ENCODE measurements around the gene TMUB2.

Gene TMUB2

DNA sequence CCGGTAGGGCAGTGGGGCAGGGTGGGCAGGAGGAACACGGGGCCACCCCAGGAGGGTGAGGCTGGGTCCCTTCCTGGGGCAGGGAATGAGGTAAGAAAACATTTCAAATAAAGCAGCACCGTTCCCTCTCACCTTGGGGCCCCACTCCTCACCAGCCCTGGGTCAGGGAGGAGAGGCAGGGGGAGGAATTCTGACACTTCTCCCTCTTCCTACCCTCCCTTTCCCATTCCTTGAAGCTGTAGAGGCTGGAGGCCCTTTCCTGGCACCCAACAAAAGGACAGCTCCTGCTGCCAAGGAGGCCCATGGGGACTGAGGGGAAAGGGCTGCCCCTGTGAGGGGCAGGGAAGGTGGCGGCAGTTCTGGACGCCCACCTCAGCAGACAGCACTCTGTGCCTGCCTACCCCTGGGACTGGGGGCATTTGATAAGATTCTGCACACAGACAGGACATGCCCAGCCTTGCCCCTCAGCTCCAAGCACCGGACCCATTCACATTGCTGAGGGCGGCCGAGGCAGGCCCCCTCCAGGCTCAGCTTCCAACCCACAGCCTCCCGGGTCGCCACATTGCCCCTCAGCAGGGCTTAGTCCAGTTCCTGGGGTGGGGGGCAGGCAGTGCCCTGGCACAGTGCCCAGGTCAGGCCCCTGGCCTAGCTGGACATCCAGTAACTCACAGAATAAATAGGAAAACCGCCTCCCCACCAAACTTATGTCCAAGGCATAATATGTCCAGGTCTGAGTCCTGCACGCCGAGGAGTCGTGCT is 6.7 kb downstream of the TMUB2 start:
- POLR2A ChIA-PET: no interaction called here
- H3K36me3 ChIP-seq (ENCODE audit: control insufficient read depth in 2 of 2, insufficient read depth in 1 of 2, low read length in 2 of 2): peaks cover 11 to 86% of the 10 kb centered on the region in 2 experiments; a peak in 2 of 3 replicates
- no peaks in the 10 kb centered on the region for H3K9me3 ChIP-seq (ENCODE audit: control insufficient read depth, insufficient read depth, low read depth, low read length)
- H3K4me1 ChIP-seq (ENCODE audit: control insufficient read depth, insufficient read depth, low read length): no peaks in the 10 kb centered on the region
- peak overlapping the region; percentile 71 for H3K27ac ChIP-seq (ENCODE audit: extremely low read depth, low read depth, low read length)
- no peak overlapping the region for H3K4me3 ChIP-seq (ENCODE audit: low read depth, low read length)
- CTCF ChIA-PET: interaction anchor here (1.0 to 1.9 kb wide), 2 partner anchors 10 to 138 kb away, joined by 3 to 7 read pairs; no protein-coding TSS in a partner anchor
- TF ChIP-seq KLF1 (tag by site-specific recombination; IDR thresholded peaks at IDR 0.05): no peak
- no peak for TF ChIP-seq SALL2 (tag by site-specific recombination; IDR thresholded peaks at IDR 0.05; ENCODE audit: borderline replicate concordance)
- TF ChIP-seq ZNF529 (tag by site-specific recombination; IDR thresholded peaks at IDR 0.05; ENCODE audit: insufficient replicate concordance): no peak
- TF ChIP-seq, protein P1, sequence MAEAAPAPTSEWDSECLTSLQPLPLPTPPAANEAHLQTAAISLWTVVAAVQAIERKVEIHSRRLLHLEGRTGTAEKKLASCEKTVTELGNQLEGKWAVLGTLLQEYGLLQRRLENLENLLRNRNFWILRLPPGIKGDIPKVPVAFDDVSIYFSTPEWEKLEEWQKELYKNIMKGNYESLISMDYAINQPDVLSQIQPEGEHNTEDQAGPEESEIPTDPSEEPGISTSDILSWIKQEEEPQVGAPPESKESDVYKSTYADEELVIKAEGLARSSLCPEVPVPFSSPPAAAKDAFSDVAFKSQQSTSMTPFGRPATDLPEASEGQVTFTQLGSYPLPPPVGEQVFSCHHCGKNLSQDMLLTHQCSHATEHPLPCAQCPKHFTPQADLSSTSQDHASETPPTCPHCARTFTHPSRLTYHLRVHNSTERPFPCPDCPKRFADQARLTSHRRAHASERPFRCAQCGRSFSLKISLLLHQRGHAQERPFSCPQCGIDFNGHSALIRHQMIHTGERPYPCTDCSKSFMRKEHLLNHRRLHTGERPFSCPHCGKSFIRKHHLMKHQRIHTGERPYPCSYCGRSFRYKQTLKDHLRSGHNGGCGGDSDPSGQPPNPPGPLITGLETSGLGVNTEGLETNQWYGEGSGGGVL (tag by site-specific recombination; IDR thresholded peaks at IDR 0.05): peak; percentile 90
- no peak for TF ChIP-seq ZNF426 (tag by site-specific recombination; IDR thresholded peaks at IDR 0.05)
- no peak for TF ChIP-seq KLF10 (tag by site-specific recombination; IDR thresholded peaks at IDR 0.05)
- no peak for TF ChIP-seq ZEB2 (tag by site-specific recombination; IDR thresholded peaks at IDR 0.05)
- TF ChIP-seq ZNF600 (tag by site-specific recombination; IDR thresholded peaks at IDR 0.05): peak; percentile 30; the same call in 1 of the 2 replicates
- TF ChIP-seq, protein P2, sequence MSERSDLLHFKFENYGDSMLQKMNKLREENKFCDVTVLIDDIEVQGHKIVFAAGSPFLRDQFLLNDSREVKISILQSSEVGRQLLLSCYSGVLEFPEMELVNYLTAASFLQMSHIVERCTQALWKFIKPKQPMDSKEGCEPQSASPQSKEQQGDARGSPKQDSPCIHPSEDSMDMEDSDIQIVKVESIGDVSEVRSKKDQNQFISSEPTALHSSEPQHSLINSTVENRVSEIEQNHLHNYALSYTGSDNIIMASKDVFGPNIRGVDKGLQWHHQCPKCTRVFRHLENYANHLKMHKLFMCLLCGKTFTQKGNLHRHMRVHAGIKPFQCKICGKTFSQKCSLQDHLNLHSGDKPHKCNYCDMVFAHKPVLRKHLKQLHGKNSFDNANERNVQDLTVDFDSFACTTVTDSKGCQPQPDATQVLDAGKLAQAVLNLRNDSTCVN (tag by site-specific recombination; optimal IDR thresholded peaks at IDR 0.05): no peak
- no peak for TF ChIP-seq ZSCAN23 (tag by site-specific recombination; IDR thresholded peaks at IDR 0.05)
- TF ChIP-seq, protein P3, sequence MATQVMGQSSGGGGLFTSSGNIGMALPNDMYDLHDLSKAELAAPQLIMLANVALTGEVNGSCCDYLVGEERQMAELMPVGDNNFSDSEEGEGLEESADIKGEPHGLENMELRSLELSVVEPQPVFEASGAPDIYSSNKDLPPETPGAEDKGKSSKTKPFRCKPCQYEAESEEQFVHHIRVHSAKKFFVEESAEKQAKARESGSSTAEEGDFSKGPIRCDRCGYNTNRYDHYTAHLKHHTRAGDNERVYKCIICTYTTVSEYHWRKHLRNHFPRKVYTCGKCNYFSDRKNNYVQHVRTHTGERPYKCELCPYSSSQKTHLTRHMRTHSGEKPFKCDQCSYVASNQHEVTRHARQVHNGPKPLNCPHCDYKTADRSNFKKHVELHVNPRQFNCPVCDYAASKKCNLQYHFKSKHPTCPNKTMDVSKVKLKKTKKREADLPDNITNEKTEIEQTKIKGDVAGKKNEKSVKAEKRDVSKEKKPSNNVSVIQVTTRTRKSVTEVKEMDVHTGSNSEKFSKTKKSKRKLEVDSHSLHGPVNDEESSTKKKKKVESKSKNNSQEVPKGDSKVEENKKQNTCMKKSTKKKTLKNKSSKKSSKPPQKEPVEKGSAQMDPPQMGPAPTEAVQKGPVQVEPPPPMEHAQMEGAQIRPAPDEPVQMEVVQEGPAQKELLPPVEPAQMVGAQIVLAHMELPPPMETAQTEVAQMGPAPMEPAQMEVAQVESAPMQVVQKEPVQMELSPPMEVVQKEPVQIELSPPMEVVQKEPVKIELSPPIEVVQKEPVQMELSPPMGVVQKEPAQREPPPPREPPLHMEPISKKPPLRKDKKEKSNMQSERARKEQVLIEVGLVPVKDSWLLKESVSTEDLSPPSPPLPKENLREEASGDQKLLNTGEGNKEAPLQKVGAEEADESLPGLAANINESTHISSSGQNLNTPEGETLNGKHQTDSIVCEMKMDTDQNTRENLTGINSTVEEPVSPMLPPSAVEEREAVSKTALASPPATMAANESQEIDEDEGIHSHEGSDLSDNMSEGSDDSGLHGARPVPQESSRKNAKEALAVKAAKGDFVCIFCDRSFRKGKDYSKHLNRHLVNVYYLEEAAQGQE (tag by site-specific recombination; IDR thresholded peaks at IDR 0.05): 0 out of 2 replicates have a peak, but pooled peaks have one; percentile 16
- TF ChIP-seq SCRT2 (tag by site-specific recombination; IDR thresholded peaks at IDR 0.05): no peak
- no peak for TF ChIP-seq ZNF843 (tag by site-specific recombination; IDR thresholded peaks at IDR 0.05)
- TF ChIP-seq ZNF341 (tag by site-specific recombination; IDR thresholded peaks at IDR 0.05; ENCODE audit: low read depth): peak; percentile 56; the same call in 1 of the 2 replicates
- TF ChIP-seq ZFHX2 (tag by site-specific recombination; conservative IDR thresholded peaks at IDR 0.05): 0 out of 2 replicates have a peak, but pooled peaks have one; percentile 13
- no peak for TF ChIP-seq ZNF621 (tag by site-specific recombination; IDR thresholded peaks at IDR 0.05)
- no peak for TF ChIP-seq ZNF121 (tag by site-specific recombination; IDR thresholded peaks at IDR 0.05)

DNA sequence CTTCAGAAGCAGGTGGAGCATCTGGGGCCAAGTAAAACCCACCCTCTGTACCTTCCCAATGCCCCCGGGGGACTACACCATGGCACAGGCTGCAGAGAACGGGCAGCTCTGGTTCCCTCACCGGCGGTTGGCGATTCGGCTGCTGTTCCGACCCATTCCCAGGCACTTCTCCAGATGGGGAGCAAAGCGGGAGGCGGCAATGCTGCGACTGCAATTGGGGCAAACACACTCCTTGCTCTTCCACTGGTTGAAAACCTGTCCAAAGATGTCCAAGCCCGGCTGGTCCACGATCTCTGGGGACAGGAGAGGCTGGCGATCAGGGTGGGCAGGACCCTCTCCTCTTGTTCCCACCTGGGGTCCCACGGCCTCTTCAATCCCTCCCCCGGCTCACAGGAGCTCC is 10.3 kb downstream of the TMUB2 start:
- Histone ChIP-seq H3K4me1 (ENCODE audit: control insufficient read depth, insufficient read depth, low read length) (peaks cover 5% of the 10 kb centered on the region), H3K36me3 (ENCODE audit: control insufficient read depth in 2 of 2, insufficient read depth in 1 of 2, low read length in 2 of 2) (peaks cover 11 to 56% of the 10 kb centered on the region in 2 experiments; a peak in 2 of 3 replicates), H3K27ac (ENCODE audit: extremely low read depth, low read depth, low read length) (no peak overlapping the region; the same call in 1 of the 2 replicates), H3K4me3 (ENCODE audit: low read depth, low read length) (no peak overlapping the region), H3K9me3 (ENCODE audit: control insufficient read depth, insufficient read depth, low read depth, low read length) (no peaks in the 10 kb centered on the region)
- TF ChIP-seq, protein P4, sequence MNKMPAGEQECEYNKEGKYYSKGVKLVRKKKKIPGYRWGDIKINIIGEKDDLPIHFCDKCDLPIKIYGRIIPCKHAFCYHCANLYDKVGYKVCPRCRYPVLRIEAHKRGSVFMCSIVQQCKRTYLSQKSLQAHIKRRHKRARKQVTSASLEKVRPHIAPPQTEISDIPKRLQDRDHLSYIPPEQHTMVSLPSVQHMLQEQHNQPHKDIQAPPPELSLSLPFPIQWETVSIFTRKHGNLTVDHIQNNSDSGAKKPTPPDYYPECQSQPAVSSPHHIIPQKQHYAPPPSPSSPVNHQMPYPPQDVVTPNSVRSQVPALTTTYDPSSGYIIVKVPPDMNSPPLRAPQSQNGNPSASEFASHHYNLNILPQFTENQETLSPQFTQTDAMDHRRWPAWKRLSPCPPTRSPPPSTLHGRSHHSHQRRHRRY (tag by site-specific recombination; IDR thresholded peaks at IDR 0.05): no peak
- no peak for TF ChIP-seq SCRT2 (tag by site-specific recombination; IDR thresholded peaks at IDR 0.05)
- TF ChIP-seq, protein P5, sequence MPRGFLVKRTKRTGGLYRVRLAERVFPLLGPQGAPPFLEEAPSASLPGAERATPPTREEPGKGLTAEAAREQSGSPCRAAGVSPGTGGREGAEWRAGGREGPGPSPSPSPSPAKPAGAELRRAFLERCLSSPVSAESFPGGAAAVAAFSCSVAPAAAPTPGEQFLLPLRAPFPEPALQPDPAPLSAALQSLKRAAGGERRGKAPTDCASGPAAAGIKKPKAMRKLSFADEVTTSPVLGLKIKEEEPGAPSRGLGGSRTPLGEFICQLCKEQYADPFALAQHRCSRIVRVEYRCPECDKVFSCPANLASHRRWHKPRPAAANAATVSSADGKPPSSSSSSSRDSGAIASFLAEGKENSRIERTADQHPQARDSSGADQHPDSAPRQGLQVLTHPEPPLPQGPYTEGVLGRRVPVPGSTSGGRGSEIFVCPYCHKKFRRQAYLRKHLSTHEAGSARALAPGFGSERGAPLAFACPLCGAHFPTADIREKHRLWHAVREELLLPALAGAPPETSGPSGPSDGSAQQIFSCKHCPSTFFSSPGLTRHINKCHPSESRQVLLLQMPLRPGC (tag by site-specific recombination; IDR thresholded peaks at IDR 0.05): no peak
- TF ChIP-seq ZNF114 (tag by site-specific recombination; IDR thresholded peaks at IDR 0.05): no peak
- TF ChIP-seq ZNF626 (tag by site-specific recombination; IDR thresholded peaks at IDR 0.05): no peak
- TF ChIP-seq REPIN1 (tag by site-specific recombination; IDR thresholded peaks at IDR 0.05; ENCODE audit: low read depth): no peak
- TF ChIP-seq ZNF211 (tag by site-specific recombination; IDR thresholded peaks at IDR 0.05; ENCODE audit: low read depth): no peak
- TF ChIP-seq KLF8 (tag by site-specific recombination; IDR thresholded peaks at IDR 0.05): no peak
- no peak for TF ChIP-seq ZNF121 (tag by site-specific recombination; IDR thresholded peaks at IDR 0.05)
- no peak for TF ChIP-seq BCL11A (tag by site-specific recombination; IDR thresholded peaks at IDR 0.05; ENCODE audit: low read depth)
- ChIA-PET CTCF (interaction anchor here (0.9 to 2.1 kb wide), 4 partner anchors 11 to 153 kb away, joined by 3 to 5 read pairs (median 4); partner anchors contain the start of gene TMUB2), POLR2A (interaction anchor here (4.9 kb wide), 1 partner anchor 11 kb away, joined by 46 read pairs; the partner anchor contains the start of gene TMUB2)

All from HEK293 (cell line).